ENCODE results near the gene HNRNPA3. TPM values are rescaled to one million over a fixed set of nuclear protein-coding genes. Genes with fewer than 3 reads are reported as not detected.

The HNRNPA3 gene
- total and polyA plus RNA-seq, 2 experiments from 2014 or later = 15.0 to 51.0 TPM

DNA sequence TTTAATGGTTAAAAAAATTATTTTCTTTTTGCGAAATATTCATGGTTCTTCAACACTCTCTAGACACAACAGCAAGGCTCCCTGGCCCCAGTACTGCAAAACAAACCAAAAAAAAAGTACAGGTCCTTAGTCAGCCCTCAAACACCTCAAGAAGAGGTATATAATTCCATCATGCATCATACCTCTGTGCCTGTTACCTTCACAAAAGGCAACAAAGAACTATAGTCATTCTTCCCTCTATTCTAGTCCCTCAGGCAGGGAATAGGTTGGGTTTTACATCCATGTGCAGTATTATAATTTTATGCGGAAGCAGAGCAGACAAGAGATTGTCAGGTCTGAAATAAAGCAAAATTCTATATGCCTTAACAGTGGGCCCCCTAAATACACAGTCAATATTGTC, 43.4 kb downstream of the HNRNPA3 start:
- Histone ChIP-seq H3K4me2 (ENCODE audit: unreplicated experiment) (no peak overlapping the region), H3K79me2 (ENCODE audit: insufficient read depth) (peaks cover 100% of the 10 kb centered on the region), H3K4me3 (no peak overlapping the region), H4K20me1 (ENCODE audit: insufficient read depth) (peaks cover 46% of the 10 kb centered on the region), H3K9me3 (ENCODE audit: low read depth) (no peaks in the 10 kb centered on the region), H3K27me3 (replicated peaks; ENCODE audit: insufficient read depth) (no peaks in the 10 kb centered on the region), H3K36me3 (ENCODE audit: low read depth) (0 out of 2 replicates have a peak, but pooled peaks cover 6% of the 10 kb centered on the region), H3K4me1 (ENCODE audit: insufficient read depth) (peaks cover 52% of the 10 kb centered on the region), H3K27ac (no peak overlapping the region), H3K9ac (no peak overlapping the region), H3K9me2 (ENCODE audit: insufficient read depth) (no peaks in the 10 kb centered on the region), H3F3A (ENCODE audit: insufficient read depth) (peaks cover 17% of the 10 kb centered on the region), H2AFZ (no peak overlapping the region)
- DNase-seq = no peak
- no peak for TF ChIP-seq EZH2 (IDR thresholded peaks at IDR 0.05; ENCODE audit: insufficient read depth, poor library complexity, severe bottlenecking)
- TF ChIP-seq EZH2phosphoT487 (IDR thresholded peaks at IDR 0.05; ENCODE audit: insufficient read depth, low read depth) = no peak
- in situ Hi-C loops (cut with MboI) = no loop called here
- 54 to 60% methylated on average over 2 of the region's 2 CpGs for WGBS, 2 experiments (ENCODE audit: low coverage in 1 of 2, low lambda C conversion rate in 2 of 2, missing lambda C conversion rate in 2 of 2)

DNA sequence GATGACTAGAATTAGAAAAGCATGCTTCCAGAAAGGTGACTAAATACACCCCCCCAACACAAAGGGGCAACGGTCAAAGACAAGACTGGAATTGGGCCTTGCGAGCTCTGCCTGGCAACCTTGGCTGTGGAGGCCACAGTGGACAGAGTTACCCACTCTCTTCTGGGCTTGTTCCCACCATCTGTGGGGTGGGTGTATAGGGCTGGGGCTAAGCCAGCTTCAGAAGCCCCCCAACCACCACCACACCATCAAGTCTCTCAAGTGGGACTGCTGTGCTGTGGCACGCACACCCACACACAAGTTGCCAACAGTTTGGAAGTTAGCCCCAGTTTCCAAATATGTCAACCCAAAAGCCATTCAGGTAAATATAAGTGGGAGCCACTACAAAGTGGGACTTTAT, 44.1 kb downstream of the HNRNPA3 start:
- Histone ChIP-seq H3K4me3 (no peak overlapping the region), H3K9ac (no peak overlapping the region), H3K9me2 (ENCODE audit: insufficient read depth) (no peaks in the 10 kb centered on the region), H3K27me3 (replicated peaks; ENCODE audit: insufficient read depth) (no peaks in the 10 kb centered on the region), H3K4me1 (ENCODE audit: insufficient read depth) (peaks cover 52% of the 10 kb centered on the region), H3K27ac (no peak overlapping the region), H3K9me3 (ENCODE audit: low read depth) (no peaks in the 10 kb centered on the region), H3K79me2 (ENCODE audit: insufficient read depth) (peaks cover 100% of the 10 kb centered on the region), H3K36me3 (ENCODE audit: low read depth) (0 out of 2 replicates have a peak, but pooled peaks cover 6% of the 10 kb centered on the region), H3F3A (ENCODE audit: insufficient read depth) (peaks cover 17% of the 10 kb centered on the region), H3K4me2 (ENCODE audit: unreplicated experiment) (no peak overlapping the region), H4K20me1 (ENCODE audit: insufficient read depth) (peaks cover 46% of the 10 kb centered on the region), H2AFZ (no peak overlapping the region)
- no peak for DNase-seq
- in situ Hi-C loops (cut with MboI) = no loop called here
- TF ChIP-seq EZH2 (IDR thresholded peaks at IDR 0.05; ENCODE audit: insufficient read depth, poor library complexity, severe bottlenecking) (no peak), EZH2phosphoT487 (IDR thresholded peaks at IDR 0.05; ENCODE audit: insufficient read depth, low read depth) (no peak)
- WGBS, 2 experiments (ENCODE audit: low coverage in 1 of 2, low lambda C conversion rate in 2 of 2, missing lambda C conversion rate in 2 of 2) = 81 to 82% methylated on average over 3 of the region's 3 CpGs

DNA sequence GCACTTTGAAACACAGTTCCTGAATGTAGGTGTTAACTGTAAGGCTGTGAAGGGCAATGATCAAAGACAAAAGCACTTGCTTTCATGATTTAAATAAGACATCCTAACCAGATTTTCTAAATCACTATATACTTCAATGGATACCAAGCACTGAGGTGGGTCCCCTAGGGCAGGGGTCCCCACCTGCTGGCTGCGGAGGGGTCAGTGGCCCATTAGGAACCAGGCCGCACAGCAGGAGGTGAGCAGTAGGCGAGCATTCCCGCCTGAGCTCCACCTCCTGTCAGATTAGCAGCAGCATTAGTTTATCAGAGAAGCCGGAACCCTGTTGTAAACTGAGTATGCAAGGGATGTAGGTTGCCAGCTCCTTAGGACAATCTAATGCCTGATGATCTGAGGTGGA, 44.9 kb downstream of the HNRNPA3 start:
- Histone ChIP-seq H3K9me2 (ENCODE audit: insufficient read depth) (no peaks in the 10 kb centered on the region), H3K9ac (no peak overlapping the region), H3K4me3 (no peak overlapping the region), H4K20me1 (ENCODE audit: insufficient read depth) (peaks cover 46% of the 10 kb centered on the region), H2AFZ (no peak overlapping the region), H3K4me1 (ENCODE audit: insufficient read depth) (peaks cover 45% of the 10 kb centered on the region), H3K27me3 (replicated peaks; ENCODE audit: insufficient read depth) (no peaks in the 10 kb centered on the region), H3K9me3 (ENCODE audit: low read depth) (no peaks in the 10 kb centered on the region), H3K79me2 (ENCODE audit: insufficient read depth) (peaks cover 100% of the 10 kb centered on the region), H3K27ac (no peak overlapping the region), H3K36me3 (ENCODE audit: low read depth) (0 out of 2 replicates have a peak, but pooled peaks cover 6% of the 10 kb centered on the region), H3F3A (ENCODE audit: insufficient read depth) (peaks cover 25% of the 10 kb centered on the region), H3K4me2 (ENCODE audit: unreplicated experiment) (no peak overlapping the region)
- no peak for DNase-seq
- TF ChIP-seq EZH2 (IDR thresholded peaks at IDR 0.05; ENCODE audit: insufficient read depth, poor library complexity, severe bottlenecking) (no peak), EZH2phosphoT487 (IDR thresholded peaks at IDR 0.05; ENCODE audit: insufficient read depth, low read depth) (no peak)
- in situ Hi-C loops (cut with MboI) = no loop called here
- 94 to 95% methylated on average over 5 of the region's 5 CpGs for WGBS, 2 experiments (ENCODE audit: low coverage in 1 of 2, low lambda C conversion rate in 2 of 2, missing lambda C conversion rate in 2 of 2)

DNA sequence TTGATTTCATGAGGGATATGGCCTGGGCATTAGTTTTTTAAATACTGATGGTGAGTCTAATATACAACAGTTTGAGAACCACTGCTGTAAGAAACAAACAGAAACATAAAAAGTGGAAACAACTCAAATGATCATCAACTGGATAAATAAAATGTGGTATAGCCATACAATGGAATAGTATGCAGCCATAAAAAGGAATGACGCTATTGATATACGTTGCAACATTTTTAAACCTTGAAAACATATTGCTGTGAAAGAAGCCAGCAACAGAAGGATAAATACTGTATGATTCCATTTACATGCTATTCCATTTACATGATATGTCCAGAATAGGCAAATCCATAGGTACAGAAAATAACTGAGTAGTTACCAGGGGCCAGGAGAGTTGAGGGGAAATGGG, 45.5 kb downstream of the HNRNPA3 start:
- Histone ChIP-seq H3K9me3 (ENCODE audit: low read depth) (no peaks in the 10 kb centered on the region), H3K27me3 (replicated peaks; ENCODE audit: insufficient read depth) (no peaks in the 10 kb centered on the region), H3K9ac (no peak overlapping the region), H3K36me3 (ENCODE audit: low read depth) (0 out of 2 replicates have a peak, but pooled peaks cover 6% of the 10 kb centered on the region), H3K79me2 (ENCODE audit: insufficient read depth) (peaks cover 100% of the 10 kb centered on the region), H3K9me2 (ENCODE audit: insufficient read depth) (no peaks in the 10 kb centered on the region), H4K20me1 (ENCODE audit: insufficient read depth) (peaks cover 46% of the 10 kb centered on the region), H3K4me1 (ENCODE audit: insufficient read depth) (peaks cover 41% of the 10 kb centered on the region), H3F3A (ENCODE audit: insufficient read depth) (peaks cover 28% of the 10 kb centered on the region), H3K4me2 (ENCODE audit: unreplicated experiment) (no peak overlapping the region), H2AFZ (no peak overlapping the region), H3K27ac (no peak overlapping the region), H3K4me3 (no peak overlapping the region)
- in situ Hi-C loops (cut with MboI) = no loop called here
- TF ChIP-seq EZH2phosphoT487 (IDR thresholded peaks at IDR 0.05; ENCODE audit: insufficient read depth, low read depth) (no peak), EZH2 (IDR thresholded peaks at IDR 0.05; ENCODE audit: insufficient read depth, poor library complexity, severe bottlenecking) (no peak)
- 98 to 100% methylated on average over 2 of the region's 2 CpGs for WGBS, 2 experiments (ENCODE audit: low coverage in 1 of 2, low lambda C conversion rate in 2 of 2, missing lambda C conversion rate in 2 of 2)
- no peak for DNase-seq

DNA sequence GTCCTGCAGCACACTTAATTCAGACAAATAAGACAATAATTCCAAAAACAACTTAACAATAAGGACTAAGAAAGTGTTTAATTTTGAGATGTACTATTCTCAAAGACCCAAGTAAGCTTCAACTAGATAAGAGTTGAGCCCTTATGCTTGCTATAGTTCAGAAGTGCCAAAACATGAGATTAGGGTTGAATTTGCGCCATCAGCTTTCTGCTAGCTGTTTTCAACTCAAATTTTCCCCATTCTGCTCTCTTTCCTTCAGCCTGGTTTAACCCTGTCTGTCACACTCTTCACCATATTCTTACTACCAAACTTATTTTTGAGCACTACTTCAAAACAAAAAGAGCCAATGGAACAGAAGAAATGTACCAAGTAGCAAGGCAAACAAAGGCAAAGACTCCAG, 47.8 kb downstream of the HNRNPA3 start:
- H3K9me3 ChIP-seq (ENCODE audit: low read depth) = no peaks in the 10 kb centered on the region
- H3F3A ChIP-seq (ENCODE audit: insufficient read depth) = peaks cover 28% of the 10 kb centered on the region
- peak overlapping the region; percentile 87 for H3K4me2 ChIP-seq (ENCODE audit: unreplicated experiment)
- 0 out of 2 replicates have a peak, but pooled peaks cover 6% of the 10 kb centered on the region for H3K36me3 ChIP-seq (ENCODE audit: low read depth)
- H3K4me3 ChIP-seq = peak overlapping the region; percentile 94
- 43 to 49% methylated on average over 1 of the region's 1 CpG for WGBS, 2 experiments (ENCODE audit: low coverage in 1 of 2, low lambda C conversion rate in 2 of 2, missing lambda C conversion rate in 2 of 2)
- no peak for DNase-seq
- peak overlapping the region; percentile 99 for H3K27ac ChIP-seq
- no peaks in the 10 kb centered on the region for H3K27me3 ChIP-seq (replicated peaks; ENCODE audit: insufficient read depth)
- in situ Hi-C loops (cut with MboI) = no loop called here
- peaks cover 80% of the 10 kb centered on the region for H3K79me2 ChIP-seq (ENCODE audit: insufficient read depth)
- H3K4me1 ChIP-seq (ENCODE audit: insufficient read depth) = peaks cover 28% of the 10 kb centered on the region
- TF ChIP-seq EZH2 (IDR thresholded peaks at IDR 0.05; ENCODE audit: insufficient read depth, poor library complexity, severe bottlenecking) (no peak), EZH2phosphoT487 (IDR thresholded peaks at IDR 0.05; ENCODE audit: insufficient read depth, low read depth) (no peak)
- no peaks in the 10 kb centered on the region for H3K9me2 ChIP-seq (ENCODE audit: insufficient read depth)
- no peak overlapping the region for H2AFZ ChIP-seq
- H4K20me1 ChIP-seq (ENCODE audit: insufficient read depth) = peaks cover 30% of the 10 kb centered on the region
- H3K9ac ChIP-seq = peak overlapping the region; percentile 97

Data from GM23248 (cell line).